Heart left ventricle (tissue), 13 donors: ENCODE measurements around the gene DLX3.

Experiments
- POLR2A ChIP-seq, 2 donors: fragments of 450-650 bp; IDR thresholded peaks; one replicate each; pipeline ENCODE4 v1.6.1; 2017; ENCODE audit warnings: antibody characterized with exemption in 2 of 2, mild to moderate bottlenecking in 2 of 2, moderate library complexity in 2 of 2
- TF ChIP-seq, protein P1 (sequence below), 12 donors: fragments of 200-600 bp; sonication (generic) in 4 of 12; IDR thresholded peaks; one replicate each; pipeline versions ENCODE4 v1.5.0 to v1.8.0; 2018 to 2022; ENCODE audit warnings: antibody characterized with exemption in 12 of 12, mild to moderate bottlenecking in 5 of 12
- donor health status: ischemic (EF 13 %, LVEDD 7.1; RV severe dilation, severe dysfunction).
- donor health status: DM: no; HTN: yes; CAD: no.
- donor health status: DM: no; HTN: no; CAD: no.
- donor health status: ischemic (EF 25% LVEDD 6.9; RV normal size, moderate dysfunction).
- donor health status: ischemic (EF 25% LVEDD 5.7; RV mildly dilated, moderate dysfunction).
- donor health status: ischemic (EF 35%, LVEDD 5.7; RV mildly dilated, moderate dysfunction).
- donor health status: nonischemic (EF 11% LVEDD 7.7; RV severe dilation, severe dysfunction).
- donor health status: DM: yes; HTN: yes; CAD: no.
- donor health status: PGD.
- donor health status: ischemic (EF 29% LVEDD 5.4; RV normal size, mild dysfunction).
- donor health status: nonischemic (EF 23%, LVEDD 6.1; RV moderate dilation, normal function).

DNA sequence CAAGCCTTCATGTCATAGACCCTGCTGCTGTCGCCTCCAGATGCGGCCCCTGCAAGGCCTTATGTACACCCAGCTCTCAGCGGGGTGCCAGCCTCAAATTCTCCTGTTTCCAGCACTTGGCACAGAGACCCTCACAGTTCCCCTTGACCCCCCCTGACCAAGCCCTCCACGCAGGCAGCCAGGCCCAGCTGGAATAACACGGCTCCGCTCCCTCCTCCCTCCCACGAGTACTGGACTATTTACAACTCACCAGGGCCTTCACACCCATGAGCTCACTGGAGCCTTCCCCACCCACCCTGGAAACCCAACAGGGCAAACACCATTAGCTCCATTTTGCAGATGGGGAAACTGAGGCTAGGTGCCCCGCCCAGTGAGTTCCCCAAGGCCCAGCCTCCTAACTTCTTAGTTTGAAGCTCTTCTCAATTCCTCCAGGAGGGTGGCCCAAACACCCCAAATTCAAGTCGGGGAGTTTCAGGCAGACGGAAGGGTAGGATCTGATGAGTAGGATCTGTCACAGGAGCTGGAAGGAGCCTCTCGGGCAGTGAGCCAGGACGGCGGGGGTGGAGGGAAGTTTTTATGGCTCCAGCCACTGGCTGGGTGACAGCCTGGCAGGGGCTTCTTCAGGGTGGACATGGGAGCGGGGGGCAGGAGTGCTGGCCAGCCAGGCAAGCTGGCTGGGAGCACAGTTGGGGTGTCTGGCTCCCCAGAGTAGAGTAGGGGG lies 43.5 kb downstream of the DLX3 start:
- TF ChIP-seq, protein P1, sequence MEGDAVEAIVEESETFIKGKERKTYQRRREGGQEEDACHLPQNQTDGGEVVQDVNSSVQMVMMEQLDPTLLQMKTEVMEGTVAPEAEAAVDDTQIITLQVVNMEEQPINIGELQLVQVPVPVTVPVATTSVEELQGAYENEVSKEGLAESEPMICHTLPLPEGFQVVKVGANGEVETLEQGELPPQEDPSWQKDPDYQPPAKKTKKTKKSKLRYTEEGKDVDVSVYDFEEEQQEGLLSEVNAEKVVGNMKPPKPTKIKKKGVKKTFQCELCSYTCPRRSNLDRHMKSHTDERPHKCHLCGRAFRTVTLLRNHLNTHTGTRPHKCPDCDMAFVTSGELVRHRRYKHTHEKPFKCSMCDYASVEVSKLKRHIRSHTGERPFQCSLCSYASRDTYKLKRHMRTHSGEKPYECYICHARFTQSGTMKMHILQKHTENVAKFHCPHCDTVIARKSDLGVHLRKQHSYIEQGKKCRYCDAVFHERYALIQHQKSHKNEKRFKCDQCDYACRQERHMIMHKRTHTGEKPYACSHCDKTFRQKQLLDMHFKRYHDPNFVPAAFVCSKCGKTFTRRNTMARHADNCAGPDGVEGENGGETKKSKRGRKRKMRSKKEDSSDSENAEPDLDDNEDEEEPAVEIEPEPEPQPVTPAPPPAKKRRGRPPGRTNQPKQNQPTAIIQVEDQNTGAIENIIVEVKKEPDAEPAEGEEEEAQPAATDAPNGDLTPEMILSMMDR (IDR thresholded peaks at IDR 0.05), result no peak
- no peak for TF ChIP-seq POLR2A (IDR thresholded peaks at IDR 0.05)
